GM12875 (cell line): ENCODE results near the gene PRR29.

Source experiments
- H3K4me3 ChIP-seq: one replicate; pipeline ENCODE4 v1.5.1; 2011; ENCODE audit warnings: low read depth, low read length, control low read depth
- TF ChIP-seq, protein P1 (sequence below): IDR thresholded peaks from 2 replicates; pipeline ENCODE4 v1.5.1; 2011; ENCODE audit warnings: low read depth, mild to moderate bottlenecking, control low read depth, inconsistent platforms, low read length, moderate library complexity, borderline replicate concordance; ENCODE audit not compliant: insufficient read depth

The PRR29 gene

GRCh38 chr17:64008346-64008745, 10.2 kb downstream of the PRR29 start:
- no peak overlapping the region for H3K4me3 ChIP-seq
- TF ChIP-seq, protein P1, sequence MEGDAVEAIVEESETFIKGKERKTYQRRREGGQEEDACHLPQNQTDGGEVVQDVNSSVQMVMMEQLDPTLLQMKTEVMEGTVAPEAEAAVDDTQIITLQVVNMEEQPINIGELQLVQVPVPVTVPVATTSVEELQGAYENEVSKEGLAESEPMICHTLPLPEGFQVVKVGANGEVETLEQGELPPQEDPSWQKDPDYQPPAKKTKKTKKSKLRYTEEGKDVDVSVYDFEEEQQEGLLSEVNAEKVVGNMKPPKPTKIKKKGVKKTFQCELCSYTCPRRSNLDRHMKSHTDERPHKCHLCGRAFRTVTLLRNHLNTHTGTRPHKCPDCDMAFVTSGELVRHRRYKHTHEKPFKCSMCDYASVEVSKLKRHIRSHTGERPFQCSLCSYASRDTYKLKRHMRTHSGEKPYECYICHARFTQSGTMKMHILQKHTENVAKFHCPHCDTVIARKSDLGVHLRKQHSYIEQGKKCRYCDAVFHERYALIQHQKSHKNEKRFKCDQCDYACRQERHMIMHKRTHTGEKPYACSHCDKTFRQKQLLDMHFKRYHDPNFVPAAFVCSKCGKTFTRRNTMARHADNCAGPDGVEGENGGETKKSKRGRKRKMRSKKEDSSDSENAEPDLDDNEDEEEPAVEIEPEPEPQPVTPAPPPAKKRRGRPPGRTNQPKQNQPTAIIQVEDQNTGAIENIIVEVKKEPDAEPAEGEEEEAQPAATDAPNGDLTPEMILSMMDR: no peak

GRCh38 chr17:64008830-64009229, 10.7 kb downstream of the PRR29 start:
- H3K4me3 ChIP-seq: no peak overlapping the region

GRCh38 chr17:64009571-64010402, 11.6 kb downstream of the PRR29 start:
- no peak overlapping the region for H3K4me3 ChIP-seq
- TF ChIP-seq, protein P1: no peak

More at GRCh38 chr17:64008830-64009229, 10.7 kb downstream of the PRR29 start:
- TF ChIP-seq, protein P1: no peak

DNA sequence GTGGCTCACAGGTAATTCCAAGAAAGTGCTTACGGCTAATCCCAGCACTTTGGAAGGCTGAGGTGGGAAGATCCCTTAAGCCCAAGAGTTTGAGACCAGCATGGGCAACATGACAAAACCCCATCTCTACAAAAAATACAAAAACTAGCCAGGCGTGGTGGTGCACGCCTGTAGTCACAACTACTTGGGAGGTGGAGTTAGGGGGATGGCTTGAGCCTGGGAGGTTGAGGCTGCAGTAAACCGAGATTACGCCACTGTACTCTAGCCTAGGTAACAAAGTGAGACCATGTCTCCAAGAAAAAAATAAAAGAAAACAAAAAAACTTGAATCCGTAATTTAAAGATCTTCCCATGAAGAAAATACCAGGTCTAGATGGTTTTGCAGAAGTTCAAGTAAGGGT, 17.3 kb downstream of the PRR29 start:
- H3K4me3 ChIP-seq: no peak overlapping the region
- TF ChIP-seq, protein P1: no peak

- TF ChIP-seq, protein P1: no peak
These were observed 18.2 kb downstream of the PRR29 start for GRCh38 chr17:64016231-64016784.

GRCh38 chr17:64016974-64017373, 18.8 kb downstream of the PRR29 start:
- H3K4me3 ChIP-seq: no peak overlapping the region
- TF ChIP-seq, protein P1: no peak

More at GRCh38 chr17:64016231-64016784, 18.2 kb downstream of the PRR29 start:
- peak overlapping the region; percentile 2 for H3K4me3 ChIP-seq
